ENCODE measurements around the gene A4GNT.
"Not testable (repeated sequence)": the region's sequence is repeated elsewhere in the genome, so short reads cannot be mapped to it uniquely, and the experiment has no call there.

The A4GNT gene

DNA sequence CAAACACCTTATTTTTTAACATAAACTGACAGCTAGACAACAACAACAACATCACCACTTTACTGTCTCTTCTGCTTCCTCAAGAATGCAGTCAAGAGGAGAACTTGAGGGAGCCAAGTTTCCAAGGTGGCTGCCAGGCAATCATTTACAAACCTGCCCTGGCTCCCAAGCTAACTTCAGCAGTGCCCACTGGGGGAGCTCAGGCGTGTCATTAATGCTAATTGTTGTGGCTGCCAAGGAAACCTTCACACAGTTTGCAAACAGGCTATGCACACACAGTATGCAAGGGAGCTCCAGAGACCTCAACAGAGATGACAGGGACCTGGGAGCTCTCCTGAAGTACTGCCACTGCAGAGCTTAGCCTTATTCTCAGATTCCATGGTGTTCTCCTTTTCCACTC lies 18.9 kb downstream of the A4GNT start:
- ATAC-seq (replicated peaks; ENCODE audit: extremely low read depth, poor library complexity, severe bottlenecking): no peak
- no peaks in the 10 kb centered on the region for H3K9me3 Mint-ChIP-seq
- peaks cover 92% of the 10 kb centered on the region for H3K27me3 Mint-ChIP-seq
- H3K36me3 Mint-ChIP-seq (ENCODE audit: insufficient read depth): no peaks in the 10 kb centered on the region
- no peak overlapping the region for H3K27ac Mint-ChIP-seq (ENCODE audit: low read depth)
- H3K4me3 Mint-ChIP-seq: no peak overlapping the region
- no peak for DNase-seq (ENCODE audit: low spot score in 2 of 2)
- H3K4me1 Mint-ChIP-seq: peaks cover 12% of the 10 kb centered on the region

DNA sequence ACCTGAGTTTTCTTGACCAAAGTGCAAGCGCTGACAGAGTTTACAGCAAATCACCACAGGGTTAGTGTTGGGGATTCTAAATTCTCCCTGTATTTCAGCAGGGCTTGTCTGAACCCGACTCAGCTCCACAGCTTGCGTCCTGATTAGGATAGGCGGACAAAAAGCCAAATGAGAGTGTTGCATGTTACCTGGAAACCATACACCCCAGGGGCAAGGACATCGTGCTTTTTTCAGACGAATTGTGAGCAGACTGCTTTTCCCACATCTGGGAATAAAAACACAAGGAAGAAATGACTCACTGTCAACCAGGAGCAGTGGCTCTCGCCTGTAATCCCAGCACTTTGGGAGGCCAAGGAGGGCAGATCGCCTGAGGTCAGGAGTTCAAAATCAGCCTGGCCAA lies 19.8 kb downstream of the A4GNT start:
- peaks cover 12% of the 10 kb centered on the region for H3K4me1 Mint-ChIP-seq
- ATAC-seq (replicated peaks; ENCODE audit: extremely low read depth, poor library complexity, severe bottlenecking) (no peak), DNase-seq (ENCODE audit: low spot score in 2 of 2) (no peak)
- H3K27ac Mint-ChIP-seq (ENCODE audit: low read depth): no peak overlapping the region
- H3K4me3 Mint-ChIP-seq: no peak overlapping the region
- H3K27me3 Mint-ChIP-seq: peaks cover 87% of the 10 kb centered on the region
- H3K36me3 Mint-ChIP-seq (ENCODE audit: insufficient read depth): no peaks in the 10 kb centered on the region
- H3K9me3 Mint-ChIP-seq: no peaks in the 10 kb centered on the region

DNA sequence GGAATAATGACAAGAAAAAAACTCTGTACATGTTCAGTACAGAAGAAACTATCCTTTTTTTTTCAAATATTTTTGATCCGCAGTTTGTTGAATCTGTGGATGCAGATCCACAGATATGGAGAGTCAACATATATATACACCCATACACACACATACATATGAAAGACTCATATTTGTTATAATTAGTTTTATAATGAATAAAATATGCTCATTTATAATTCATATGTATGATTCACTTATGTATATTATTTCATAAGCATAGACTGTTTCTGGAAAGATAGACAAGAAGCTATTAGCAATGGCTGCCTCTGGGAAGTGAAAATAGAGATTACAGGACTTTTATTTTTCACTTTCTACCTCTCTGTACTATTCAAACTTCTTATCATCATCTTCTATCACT lies 26.6 kb downstream of the A4GNT start:
- Mint-ChIP-seq H3K36me3 (ENCODE audit: insufficient read depth) (no peaks in the 10 kb centered on the region), H3K27ac (ENCODE audit: low read depth) (no peak overlapping the region), H3K4me3 (no peak overlapping the region), H3K9me3 (no peaks in the 10 kb centered on the region), H3K4me1 (no peaks in the 10 kb centered on the region), H3K27me3 (peaks cover 27% of the 10 kb centered on the region)
- DNase-seq (ENCODE audit: low spot score in 2 of 2) (no peak), ATAC-seq (replicated peaks; ENCODE audit: extremely low read depth, poor library complexity, severe bottlenecking) (no peak)

DNA sequence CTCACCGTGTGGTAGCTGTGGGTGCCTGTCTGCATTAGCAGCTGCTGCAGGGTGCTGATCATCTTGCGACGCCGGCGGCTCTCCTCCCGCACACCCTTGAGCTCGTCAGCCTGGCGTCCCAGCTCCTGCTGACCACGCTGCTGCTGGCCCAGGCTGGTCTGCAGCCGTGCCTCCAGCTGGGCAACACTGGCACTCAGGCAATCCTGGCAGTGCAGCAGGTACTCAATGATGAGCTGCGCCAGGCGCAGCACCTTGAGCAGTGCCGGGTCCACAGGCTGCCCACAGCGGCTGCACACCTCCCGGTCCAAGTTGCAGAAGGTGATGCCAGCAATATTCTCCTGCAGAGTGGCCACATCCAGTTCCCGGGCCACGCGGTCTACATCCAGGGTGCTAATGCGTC lies 28.7 kb downstream of the A4GNT start:
- H3K4me3 Mint-ChIP-seq: no peak overlapping the region
- H3K4me1 Mint-ChIP-seq: no peaks in the 10 kb centered on the region
- H3K27ac Mint-ChIP-seq (ENCODE audit: low read depth): no peak overlapping the region
- H3K36me3 Mint-ChIP-seq (ENCODE audit: insufficient read depth): no peaks in the 10 kb centered on the region
- H3K9me3 Mint-ChIP-seq: no peaks in the 10 kb centered on the region
- DNase-seq (ENCODE audit: low spot score in 2 of 2): no peak
- ATAC-seq (replicated peaks; ENCODE audit: extremely low read depth, poor library complexity, severe bottlenecking): no peak
- H3K27me3 Mint-ChIP-seq: peaks cover 6% of the 10 kb centered on the region

- H3K27ac Mint-ChIP-seq (ENCODE audit: low read depth); H3K4me1 Mint-ChIP-seq; H3K36me3 Mint-ChIP-seq (ENCODE audit: insufficient read depth); H3K9me3 Mint-ChIP-seq; H3K27me3 Mint-ChIP-seq; DNase-seq (ENCODE audit: low spot score in 2 of 2); ATAC-seq (replicated peaks; ENCODE audit: extremely low read depth, poor library complexity, severe bottlenecking); H3K4me3 Mint-ChIP-seq: not testable (repeated sequence)
These were observed 30.7 kb downstream of the A4GNT start for GRCh38 chr3:138101351-138101940.

GRCh38 chr3:138099417-138099816 lies 32.8 kb downstream of the A4GNT start:
- Mint-ChIP-seq H3K36me3 (ENCODE audit: insufficient read depth) (no peaks in the 10 kb centered on the region), H3K4me3 (no peak overlapping the region), H3K9me3 (no peaks in the 10 kb centered on the region), H3K27me3 (peaks cover 8% of the 10 kb centered on the region), H3K27ac (ENCODE audit: low read depth) (no peak overlapping the region), H3K4me1 (no peaks in the 10 kb centered on the region)
- no peak for ATAC-seq (replicated peaks; ENCODE audit: extremely low read depth, poor library complexity, severe bottlenecking)
- DNase-seq (ENCODE audit: low spot score in 2 of 2): no peak

GRCh38 chr3:138097192-138098172 lies 34.7 kb downstream of the A4GNT start:
- Mint-ChIP-seq H3K36me3 (ENCODE audit: insufficient read depth) (no peaks in the 10 kb centered on the region), H3K4me3 (no peak overlapping the region), H3K9me3 (no peaks in the 10 kb centered on the region), H3K27ac (ENCODE audit: low read depth) (no peak overlapping the region), H3K27me3 (peaks cover 9% of the 10 kb centered on the region), H3K4me1 (no peaks in the 10 kb centered on the region)
- ATAC-seq (replicated peaks; ENCODE audit: extremely low read depth, poor library complexity, severe bottlenecking) (no peak), DNase-seq (ENCODE audit: low spot score in 2 of 2) (no peak)

DNA sequence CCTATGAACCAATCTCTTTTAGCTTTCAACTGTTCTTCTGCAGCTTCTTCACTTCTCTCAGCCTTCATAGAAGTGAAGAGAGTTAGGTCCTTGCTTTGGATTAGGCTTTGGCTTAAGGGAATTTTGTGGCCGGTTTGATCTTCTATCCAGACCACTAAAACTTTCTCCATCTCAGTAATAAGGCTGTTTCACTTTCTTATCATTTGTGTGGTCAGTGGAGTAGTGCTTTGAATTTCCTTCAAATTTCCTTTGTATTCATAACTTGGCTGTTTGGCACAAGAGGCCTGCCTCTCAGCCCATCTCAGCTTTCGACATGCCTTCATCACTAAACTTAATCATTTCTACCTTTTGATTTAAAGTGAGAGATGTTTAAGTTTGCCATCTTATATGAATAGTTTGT lies 38.5 kb downstream of the A4GNT start:
- no peaks in the 10 kb centered on the region for H3K9me3 Mint-ChIP-seq
- H3K36me3 Mint-ChIP-seq (ENCODE audit: insufficient read depth): no peaks in the 10 kb centered on the region
- H3K27ac Mint-ChIP-seq (ENCODE audit: low read depth): no peak overlapping the region
- no peak for ATAC-seq (replicated peaks; ENCODE audit: extremely low read depth, poor library complexity, severe bottlenecking)
- H3K4me3 Mint-ChIP-seq: no peak overlapping the region
- H3K4me1 Mint-ChIP-seq: no peaks in the 10 kb centered on the region
- no peak for DNase-seq (ENCODE audit: low spot score in 2 of 2)
- H3K27me3 Mint-ChIP-seq: peaks cover 9% of the 10 kb centered on the region

GRCh38 chr3:138092023-138092422 lies 40.2 kb downstream of the A4GNT start:
- ATAC-seq (replicated peaks; ENCODE audit: extremely low read depth, poor library complexity, severe bottlenecking) (no peak), DNase-seq (ENCODE audit: low spot score in 2 of 2) (no peak)
- no peaks in the 10 kb centered on the region for H3K4me1 Mint-ChIP-seq
- H3K27ac Mint-ChIP-seq (ENCODE audit: low read depth): no peak overlapping the region
- H3K9me3 Mint-ChIP-seq: no peaks in the 10 kb centered on the region
- peaks cover 16% of the 10 kb centered on the region for H3K27me3 Mint-ChIP-seq
- H3K36me3 Mint-ChIP-seq (ENCODE audit: insufficient read depth): no peaks in the 10 kb centered on the region
- no peak overlapping the region for H3K4me3 Mint-ChIP-seq

- Mint-ChIP-seq H3K9me3 (no peaks in the 10 kb centered on the region), H3K4me3 (no peak overlapping the region), H3K27ac (ENCODE audit: low read depth) (no peak overlapping the region), H3K27me3 (peaks cover 15% of the 10 kb centered on the region), H3K4me1 (no peaks in the 10 kb centered on the region), H3K36me3 (ENCODE audit: insufficient read depth) (no peaks in the 10 kb centered on the region)
- DNase-seq (ENCODE audit: low spot score in 2 of 2): no peak
- no peak for ATAC-seq (replicated peaks; ENCODE audit: extremely low read depth, poor library complexity, severe bottlenecking)
These were observed 43.1 kb downstream of the A4GNT start for GRCh38 chr3:138089091-138089490.

DNA sequence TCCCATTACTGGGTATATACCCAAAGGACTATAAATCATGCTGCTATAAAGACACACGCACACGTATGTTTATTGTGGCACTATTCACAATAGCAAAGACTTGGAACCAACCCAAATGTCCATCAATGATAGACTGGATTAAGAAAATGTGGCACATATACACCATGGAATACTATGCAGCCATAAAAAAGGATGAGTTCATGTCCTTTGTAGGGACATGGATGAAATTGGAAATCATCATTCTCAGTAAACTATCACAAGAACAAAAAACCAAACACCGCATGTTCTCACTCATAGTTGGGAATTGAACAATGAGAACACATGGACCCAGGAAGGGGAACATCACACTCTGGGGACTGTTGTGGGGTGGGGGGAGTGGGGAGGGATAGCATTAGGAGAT lies 46.4 kb downstream of the A4GNT start:
- Mint-ChIP-seq H3K4me1 (peaks cover 16% of the 10 kb centered on the region), H3K27me3 (peaks cover 15% of the 10 kb centered on the region)
- not testable (repeated sequence) for H3K36me3 Mint-ChIP-seq (ENCODE audit: insufficient read depth); H3K27ac Mint-ChIP-seq (ENCODE audit: low read depth); DNase-seq (ENCODE audit: low spot score in 2 of 2); H3K4me3 Mint-ChIP-seq; ATAC-seq (replicated peaks; ENCODE audit: extremely low read depth, poor library complexity, severe bottlenecking); H3K9me3 Mint-ChIP-seq

DNA sequence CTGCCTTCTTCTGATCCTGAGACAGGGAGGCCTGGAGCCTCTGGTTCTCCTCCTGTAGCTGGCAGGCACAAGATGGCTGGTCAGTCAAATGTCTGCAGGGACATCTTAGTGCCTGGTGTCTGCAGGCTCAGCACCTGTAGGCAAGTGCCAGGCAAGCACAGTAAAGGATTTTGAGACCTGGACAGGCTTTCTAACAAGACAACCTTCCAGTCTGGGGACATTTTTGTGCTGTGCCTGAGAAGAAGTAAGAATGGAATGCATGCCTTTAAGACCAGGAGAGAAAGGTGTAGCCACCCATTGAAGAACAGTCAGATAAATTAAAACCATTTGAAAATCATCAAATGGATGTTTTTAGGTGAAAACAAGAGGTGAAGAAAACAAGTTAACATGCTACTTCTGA lies 48.0 kb downstream of the A4GNT start:
- peaks cover 16% of the 10 kb centered on the region for H3K4me1 Mint-ChIP-seq
- no peak overlapping the region for H3K27ac Mint-ChIP-seq (ENCODE audit: low read depth)
- DNase-seq (ENCODE audit: low spot score in 2 of 2): no peak
- H3K27me3 Mint-ChIP-seq: peaks cover 15% of the 10 kb centered on the region
- peaks cover 2% of the 10 kb centered on the region for H3K36me3 Mint-ChIP-seq (ENCODE audit: insufficient read depth)
- no peaks in the 10 kb centered on the region for H3K9me3 Mint-ChIP-seq
- no peak for ATAC-seq (replicated peaks; ENCODE audit: extremely low read depth, poor library complexity, severe bottlenecking)
- H3K4me3 Mint-ChIP-seq: no peak overlapping the region

GRCh38 chr3:138082992-138083386 lies 49.2 kb downstream of the A4GNT start:
- Mint-ChIP-seq H3K9me3 (no peaks in the 10 kb centered on the region), H3K4me3 (no peak overlapping the region), H3K27me3 (peaks cover 15% of the 10 kb centered on the region), H3K36me3 (ENCODE audit: insufficient read depth) (peaks cover 2% of the 10 kb centered on the region), H3K4me1 (peaks cover 16% of the 10 kb centered on the region), H3K27ac (ENCODE audit: low read depth) (no peak overlapping the region)
- ATAC-seq (replicated peaks; ENCODE audit: extremely low read depth, poor library complexity, severe bottlenecking): no peak
- DNase-seq (ENCODE audit: low spot score in 2 of 2): no peak
